GM10266 (cell line): ENCODE results near the gene NCOA3.

Source experiments
- DNase-seq: peaks from one replicate; pipeline ENCODE4 v3.0.0; 2012; ENCODE audit errors: extremely low spot score
- TF ChIP-seq, protein P1 (sequence below): IDR thresholded peaks from 2 replicates; pipeline ENCODE4 v1.5.1; 2012; ENCODE audit warnings: mild to moderate bottlenecking, low read depth; ENCODE audit not compliant: control insufficient read depth, insufficient read depth; ENCODE audit errors: missing control alignments

NCOA3 gene

DNA sequence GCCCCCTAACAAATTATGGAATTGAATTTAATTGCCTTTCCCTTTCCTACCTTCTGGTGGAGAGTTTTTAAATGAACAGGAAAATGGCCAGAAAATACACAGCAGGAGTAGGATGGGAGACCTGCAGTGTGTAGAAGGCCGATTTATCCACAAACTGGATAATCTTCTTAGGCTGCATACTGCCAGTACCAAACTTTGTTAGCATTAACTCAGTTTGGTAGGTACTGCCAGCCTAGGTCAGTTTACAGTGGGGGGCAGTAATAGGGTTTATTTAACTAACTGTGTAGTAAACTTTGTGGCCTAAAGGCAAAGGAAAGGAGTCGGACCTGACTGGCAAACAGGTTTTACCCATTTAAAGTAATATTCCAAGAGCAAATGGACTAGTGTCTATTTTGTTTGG lies 4.6 kb downstream of the NCOA3 start:
- DNase-seq, result no peak
- TF ChIP-seq, protein P1, sequence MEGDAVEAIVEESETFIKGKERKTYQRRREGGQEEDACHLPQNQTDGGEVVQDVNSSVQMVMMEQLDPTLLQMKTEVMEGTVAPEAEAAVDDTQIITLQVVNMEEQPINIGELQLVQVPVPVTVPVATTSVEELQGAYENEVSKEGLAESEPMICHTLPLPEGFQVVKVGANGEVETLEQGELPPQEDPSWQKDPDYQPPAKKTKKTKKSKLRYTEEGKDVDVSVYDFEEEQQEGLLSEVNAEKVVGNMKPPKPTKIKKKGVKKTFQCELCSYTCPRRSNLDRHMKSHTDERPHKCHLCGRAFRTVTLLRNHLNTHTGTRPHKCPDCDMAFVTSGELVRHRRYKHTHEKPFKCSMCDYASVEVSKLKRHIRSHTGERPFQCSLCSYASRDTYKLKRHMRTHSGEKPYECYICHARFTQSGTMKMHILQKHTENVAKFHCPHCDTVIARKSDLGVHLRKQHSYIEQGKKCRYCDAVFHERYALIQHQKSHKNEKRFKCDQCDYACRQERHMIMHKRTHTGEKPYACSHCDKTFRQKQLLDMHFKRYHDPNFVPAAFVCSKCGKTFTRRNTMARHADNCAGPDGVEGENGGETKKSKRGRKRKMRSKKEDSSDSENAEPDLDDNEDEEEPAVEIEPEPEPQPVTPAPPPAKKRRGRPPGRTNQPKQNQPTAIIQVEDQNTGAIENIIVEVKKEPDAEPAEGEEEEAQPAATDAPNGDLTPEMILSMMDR, result no peak

DNA sequence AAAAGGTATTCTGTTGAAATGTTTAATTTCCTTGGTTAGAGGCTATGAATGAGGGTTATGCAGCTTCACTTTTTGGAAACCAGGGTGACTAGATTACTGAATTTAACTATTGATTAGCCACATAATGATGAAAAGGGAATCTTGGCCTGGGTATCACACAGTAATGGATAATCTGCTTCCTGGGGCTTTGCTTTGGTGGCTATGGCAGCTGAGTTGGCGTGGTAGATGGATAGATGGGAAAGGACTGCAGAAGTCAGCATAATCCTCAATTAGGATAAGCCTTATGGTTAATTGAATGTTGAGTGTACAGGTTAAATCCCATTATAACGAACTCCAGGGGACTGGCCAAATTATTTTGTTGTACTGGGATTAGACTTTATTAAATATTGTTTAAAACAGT lies 5.2 kb downstream of the NCOA3 start:
- no peak for DNase-seq
- TF ChIP-seq, protein P1, result no peak

DNA sequence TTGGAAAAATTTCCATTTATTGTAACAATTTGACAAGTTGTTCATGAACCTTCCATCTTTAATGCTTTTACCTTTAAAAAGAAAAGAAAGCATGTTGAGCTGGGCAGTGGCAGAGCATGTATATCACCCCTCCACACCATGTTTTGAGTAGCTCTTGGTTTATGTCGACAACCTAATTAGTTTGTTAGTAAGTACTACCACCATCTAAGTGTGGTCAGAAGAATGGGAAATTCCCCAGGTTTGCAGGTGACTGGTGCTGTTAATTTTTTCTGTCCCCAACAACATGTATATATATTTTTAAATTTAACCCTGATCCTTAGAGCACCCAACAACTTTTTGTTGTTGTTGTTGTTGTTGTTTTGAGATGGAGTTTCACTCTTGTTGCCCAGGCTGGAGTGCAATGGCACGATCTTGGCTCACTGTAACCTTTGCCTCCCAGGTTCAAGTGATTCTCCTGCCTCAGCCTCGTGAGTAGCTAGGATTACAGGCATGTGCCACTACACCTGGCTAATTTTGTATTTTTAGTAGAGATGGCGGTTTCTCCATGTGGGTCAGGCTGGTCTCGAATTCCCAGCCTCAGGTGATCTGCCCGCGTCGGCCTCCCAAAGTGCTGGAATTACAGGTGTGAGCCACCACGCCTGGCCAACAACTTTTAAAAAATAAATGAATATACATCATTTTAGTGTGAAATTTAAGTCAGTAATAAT lies 5.7 kb downstream of the NCOA3 start:
- peak; percentile 45 for DNase-seq

DNA sequence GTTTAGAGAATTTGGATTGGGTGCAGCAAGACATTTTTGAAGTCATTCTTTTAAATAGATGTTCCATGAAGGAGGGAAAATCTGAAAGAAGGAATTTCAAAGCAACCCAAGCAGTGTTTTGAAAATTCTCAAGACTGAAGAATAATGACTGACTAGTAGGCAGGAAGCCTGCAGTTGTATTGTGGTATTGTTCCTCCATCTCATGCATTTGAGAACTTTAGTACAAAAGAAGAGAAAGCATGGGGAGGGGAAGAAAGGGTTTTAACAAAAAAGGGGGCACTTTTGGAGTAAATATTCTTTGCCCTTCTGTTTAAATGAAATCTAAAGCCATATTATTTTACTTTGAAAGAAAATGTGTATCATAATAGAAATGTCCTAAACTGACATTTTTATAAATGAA lies 6.6 kb downstream of the NCOA3 start:
- DNase-seq, result no peak
- TF ChIP-seq, protein P1, result no peak

DNA sequence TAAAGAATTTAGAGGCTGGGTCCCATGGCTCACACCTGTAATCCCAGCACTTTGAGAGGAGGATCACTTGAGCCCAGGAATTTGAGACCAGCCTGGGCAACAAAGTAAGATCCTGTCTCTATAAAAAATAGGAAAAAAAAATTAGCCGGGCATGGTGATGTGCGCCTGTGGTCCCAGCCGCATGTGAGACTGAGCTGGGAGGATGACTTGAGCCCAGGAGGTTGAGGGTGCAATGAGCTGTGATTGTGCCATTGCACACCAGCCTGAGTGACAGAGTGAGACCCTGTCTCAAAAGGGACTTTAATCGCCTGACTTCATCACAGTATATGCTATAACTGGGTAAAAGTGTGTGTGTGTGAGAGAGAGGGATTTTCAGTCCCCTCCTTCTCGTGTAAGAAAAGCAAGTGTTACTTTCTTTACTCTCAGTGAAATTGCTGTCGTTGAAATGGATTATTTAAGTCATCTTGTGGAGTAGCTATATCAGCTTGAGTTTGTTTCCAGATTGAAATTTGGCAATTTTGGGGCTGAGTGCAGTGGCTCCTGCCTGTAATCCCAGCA lies 7.5 kb downstream of the NCOA3 start:
- TF ChIP-seq, protein P1, result no peak
- no peak for DNase-seq

DNA sequence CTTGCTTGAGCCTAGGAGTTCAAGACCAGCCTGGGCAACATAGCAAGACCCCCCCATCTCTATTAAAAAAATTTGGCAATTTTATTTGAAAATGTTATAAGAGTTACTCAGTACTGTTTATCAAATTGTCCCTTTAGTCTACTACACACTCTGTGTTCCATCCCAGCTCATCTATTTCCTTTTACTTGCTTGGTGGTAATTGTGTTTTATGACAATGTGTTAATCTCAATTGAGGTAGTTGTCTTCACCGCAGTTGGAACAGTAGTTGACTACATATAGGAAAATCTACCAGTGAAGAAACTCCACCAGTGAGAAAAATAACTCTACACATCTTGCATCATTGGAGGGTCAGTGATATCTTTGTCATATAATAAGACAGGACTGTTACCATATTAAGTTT lies 8.0 kb downstream of the NCOA3 start:
- TF ChIP-seq, protein P1, result no peak
- no peak for DNase-seq

DNA sequence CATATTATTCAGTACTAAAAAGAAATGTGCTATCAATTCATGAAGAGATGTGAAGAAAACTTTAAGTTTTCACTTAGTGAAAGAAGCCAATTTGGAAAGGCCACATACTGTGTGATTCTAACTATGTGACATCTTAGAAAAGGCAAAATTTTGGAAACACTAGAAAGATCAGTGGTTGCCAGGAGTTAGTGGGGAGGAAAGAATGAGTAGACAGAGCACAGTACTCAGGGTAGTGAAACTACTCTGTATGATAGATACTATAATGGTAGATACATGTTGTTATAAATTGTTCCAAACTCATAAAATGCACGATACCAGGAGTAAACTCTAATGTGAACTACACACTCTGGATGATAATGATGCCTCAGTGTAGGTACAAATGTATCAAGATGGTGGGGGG lies 14.2 kb downstream of the NCOA3 start:
- TF ChIP-seq, protein P1, result no peak
- no peak for DNase-seq
